Measurements from ENCODE around the gene IFITM1. TPM values are rescaled to one million over a fixed set of nuclear protein-coding genes. Genes with fewer than 3 reads are reported as not detected.

IFITM1 gene
- total RNA-seq, 2 experiments from 2014 or later: 36.4 to 72.4 TPM

DNA sequence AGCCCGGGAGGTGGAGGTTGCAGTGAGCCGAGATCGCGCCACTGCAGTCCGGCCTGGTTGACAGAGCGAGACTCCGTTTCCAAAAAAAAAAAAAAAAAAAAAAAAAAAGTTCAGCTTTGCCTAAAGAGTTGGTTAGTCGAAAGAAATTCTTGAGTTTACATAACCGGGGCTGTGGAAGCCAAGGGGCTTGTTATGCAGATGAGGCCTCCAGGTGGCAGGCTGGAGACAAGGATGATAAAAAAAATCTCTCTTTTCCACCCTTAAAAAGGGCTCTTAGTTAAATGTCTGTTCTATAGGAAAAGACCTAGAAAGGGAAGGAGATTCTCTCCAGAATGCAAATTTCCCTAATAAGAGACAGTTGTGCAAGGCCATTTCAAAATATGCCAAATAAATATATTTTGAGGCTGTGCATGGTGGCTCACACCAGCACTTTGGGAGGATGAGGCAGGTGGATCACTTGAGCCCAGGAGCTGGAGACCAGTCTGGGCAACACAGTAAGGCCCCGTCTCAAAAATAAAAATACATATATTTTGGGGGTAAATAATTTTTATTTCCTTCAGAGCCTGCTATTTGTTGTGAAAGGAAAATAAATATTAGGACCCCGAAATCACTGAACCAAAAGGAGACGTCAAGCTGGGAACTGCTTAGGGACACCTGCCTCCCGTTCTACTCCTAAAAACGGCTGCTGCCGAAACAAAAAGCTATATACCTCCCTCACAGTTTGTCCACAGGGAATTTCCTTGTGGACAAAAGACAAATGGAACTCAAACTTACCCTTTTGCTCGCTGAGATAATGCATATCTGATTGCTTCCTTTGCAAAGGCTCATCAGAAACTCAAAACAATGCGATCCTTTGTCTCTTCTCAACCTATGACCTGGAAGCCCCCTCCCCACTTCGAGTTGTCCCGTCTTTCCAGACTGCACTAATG, 8.7 kb upstream of the IFITM1 start:
- Histone ChIP-seq H3K27ac (ENCODE audit: low read depth, low read length, poor library complexity, severe bottlenecking) (no peak overlapping the region), H3K36me3 (ENCODE audit: insufficient read depth, low read length) (no peaks in the 10 kb centered on the region), H3K9me3 (ENCODE audit: low read length) (no peaks in the 10 kb centered on the region), H3K9me2 (ENCODE audit: insufficient read depth, low read length) (no peaks in the 10 kb centered on the region), H3K79me2 (ENCODE audit: insufficient read depth, low read depth, low read length) (no peaks in the 10 kb centered on the region), H4K20me1 (ENCODE audit: insufficient read depth, low read length) (no peaks in the 10 kb centered on the region), H2AFZ (ENCODE audit: low read length) (no peak overlapping the region), H3K4me2 (ENCODE audit: low read length) (no peak overlapping the region), H3K4me3 (ENCODE audit: low read depth, low read length, poor library complexity, severe bottlenecking) (no peak overlapping the region), H3K4me1 (ENCODE audit: insufficient read depth, low read length, poor library complexity, severe bottlenecking) (peaks cover 31% of the 10 kb centered on the region)
- DNase-seq (ENCODE audit: low spot score): peak; percentile 80
- intact Hi-C loops (cut with micrococcal nuclease; ENCODE audit: unreplicated experiment): loop anchor here (1.0 to 10.0 kb wide), 4 partner anchors 50 to 143 kb away; no protein-coding TSS in a partner anchor
- ChIA-PET CTCF (ENCODE audit: unreplicated experiment) (interaction anchor here (0.6 to 1.1 kb wide), 3 partner anchors 50 to 208 kb away, joined by 3 to 4 read pairs (median 3); no protein-coding TSS in a partner anchor), POLR2A (interaction anchor here (0.6 to 1.5 kb wide), 4 partner anchors 12 to 187 kb away, joined by 3 to 6 read pairs (median 4); no protein-coding TSS in a partner anchor)
- no TSS peak for BruUV-seq (replicated peaks)
- TF ChIP-seq EZH2phosphoT487 (IDR thresholded peaks at IDR 0.05; ENCODE audit: borderline replicate concordance, low read depth, low read length) (no peak), CTCF (conservative IDR thresholded peaks at IDR 0.05; ENCODE audit: low read length) (peak; percentile 85)

- no peaks in the 10 kb centered on the region for H3K9me3 ChIP-seq (ENCODE audit: low read length)
- no peak overlapping the region for H3K27ac ChIP-seq (ENCODE audit: low read depth, low read length, poor library complexity, severe bottlenecking)
- intact Hi-C loops (cut with micrococcal nuclease; ENCODE audit: unreplicated experiment): loop anchor here (1.0 to 10.0 kb wide), 4 partner anchors 49 to 142 kb away; no protein-coding TSS in a partner anchor
- TF ChIP-seq CTCF (conservative IDR thresholded peaks at IDR 0.05; ENCODE audit: low read length) (no peak), EZH2phosphoT487 (IDR thresholded peaks at IDR 0.05; ENCODE audit: borderline replicate concordance, low read depth, low read length) (no peak)
- CTCF ChIA-PET (ENCODE audit: unreplicated experiment): interaction anchor here (0.6 to 1.5 kb wide), 3 partner anchors 35 to 57 kb away, joined by 3 to 5 read pairs (median 3); no protein-coding TSS in a partner anchor
- POLR2A ChIA-PET: interaction anchor here (1.2 to 1.5 kb wide), 2 partner anchors 11 to 49 kb away, joined by 4 to 6 read pairs; no protein-coding TSS in a partner anchor
- no peak overlapping the region for H3K4me2 ChIP-seq (ENCODE audit: low read length)
- no peak overlapping the region for H2AFZ ChIP-seq (ENCODE audit: low read length)
- H3K4me1 ChIP-seq (ENCODE audit: insufficient read depth, low read length, poor library complexity, severe bottlenecking): peaks cover 31% of the 10 kb centered on the region
- no peaks in the 10 kb centered on the region for H3K79me2 ChIP-seq (ENCODE audit: insufficient read depth, low read depth, low read length)
- H3K36me3 ChIP-seq (ENCODE audit: insufficient read depth, low read length): no peaks in the 10 kb centered on the region
- H3K4me3 ChIP-seq (ENCODE audit: low read depth, low read length, poor library complexity, severe bottlenecking): no peak overlapping the region
- no peaks in the 10 kb centered on the region for H3K9me2 ChIP-seq (ENCODE audit: insufficient read depth, low read length)
- DNase-seq (ENCODE audit: low spot score): no peak
- no peaks in the 10 kb centered on the region for H4K20me1 ChIP-seq (ENCODE audit: insufficient read depth, low read length)
- no TSS peak for BruUV-seq (replicated peaks)
These were observed 8.0 kb upstream of the IFITM1 start for GRCh38 chr11:305844-306211.

Data from OCI-LY7 (cell line).